Mammary epithelial cell (primary cell): ENCODE measurements around the gene DHRS7B.

Experiments
- CTCF ChIP-seq, 2 donors: IDR thresholded peaks in 1 of 2; conservative IDR thresholded peaks in 1 of 2; 2 replicates each; pipeline ENCODE4 v1.5.1; 2011 to 2012; ENCODE audit warnings: inconsistent platforms in 2 of 2, low read length in 2 of 2, mild to moderate bottlenecking in 2 of 2, control low read depth in 1 of 2, low read depth in 1 of 2; ENCODE audit not compliant: insufficient read depth in 1 of 2; ENCODE audit errors: extremely low read depth in 1 of 2
- EZH2 ChIP-seq: IDR thresholded peaks from 2 replicates; pipeline ENCODE4 v1.6.1; 2012; ENCODE audit warnings: low read length, inconsistent platforms, borderline replicate concordance

- TF ChIP-seq CTCF (conservative IDR thresholded peaks at IDR 0.05 in 1 of 2, IDR thresholded peaks at IDR 0.05 in 1 of 2; ENCODE audit: extremely low read depth in 1 of 2, insufficient read depth in 1 of 2, low read depth in 1 of 2, low read length in 2 of 2) (no peak), EZH2 (no peak)
Observed at GRCh38 chr17:21210411-21211076, 83.8 kb downstream of the DHRS7B start.
